Omental fat pad (tissue), 4 donors: ENCODE results near the gene RNF141. TPM values are rescaled to one million over a fixed set of nuclear protein-coding genes. Genes with fewer than 3 reads are reported as not detected.

Source experiments
- ATAC-seq: fragments of 150-250 bp; one replicate; pipeline ENCODE4 v1.9.1; 2016; ENCODE audit warnings: mild to moderate bottlenecking, moderate library complexity; ENCODE audit not compliant: low FRiP score
- DNase-seq: peaks from one replicate; pipeline ENCODE4 v3.0.0-alpha.2; 2019; ENCODE audit warnings: low spot score
- total RNA-seq, 4 donors: library from RNA; depleted of rRNA; stranded (reverse); fragments of >200 nt; gene quantifications; one replicate each; pipeline ENCODE4 v1.1.0, GENCODE V29; 2016
- TF ChIP-seq, protein P1 (sequence below), 3 donors: fragments of 450-650 bp; IDR thresholded peaks; one replicate each; pipeline ENCODE4 v1.5.1; 2016 to 2017; ENCODE audit warnings: antibody characterized with exemption in 3 of 3, mild to moderate bottlenecking in 3 of 3, moderate library complexity in 2 of 3

RNF141 gene
- total RNA-seq, 4 donors from 2014 or later = 20.0 to 35.8 (median 26.5) TPM

DNA sequence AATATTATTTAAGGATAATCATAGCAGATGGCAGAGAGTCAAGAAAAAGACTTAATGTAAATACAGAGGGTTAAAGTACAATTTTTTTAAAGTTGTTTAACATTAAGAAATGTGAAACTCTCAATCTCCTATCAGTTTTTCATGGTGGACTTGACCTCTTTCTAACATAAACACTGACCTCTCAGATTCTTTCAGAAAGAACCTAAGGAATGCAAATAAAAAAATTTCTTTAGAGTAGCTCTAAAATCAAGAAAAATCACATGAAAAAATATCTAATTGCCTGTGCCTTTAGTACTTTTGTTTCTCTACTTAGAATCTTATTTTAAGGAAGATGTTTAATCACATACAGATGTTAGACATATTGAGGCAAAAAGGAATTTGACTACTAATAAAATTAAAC is 12.9 kb downstream of the RNF141 start:
- TF ChIP-seq, protein P1, sequence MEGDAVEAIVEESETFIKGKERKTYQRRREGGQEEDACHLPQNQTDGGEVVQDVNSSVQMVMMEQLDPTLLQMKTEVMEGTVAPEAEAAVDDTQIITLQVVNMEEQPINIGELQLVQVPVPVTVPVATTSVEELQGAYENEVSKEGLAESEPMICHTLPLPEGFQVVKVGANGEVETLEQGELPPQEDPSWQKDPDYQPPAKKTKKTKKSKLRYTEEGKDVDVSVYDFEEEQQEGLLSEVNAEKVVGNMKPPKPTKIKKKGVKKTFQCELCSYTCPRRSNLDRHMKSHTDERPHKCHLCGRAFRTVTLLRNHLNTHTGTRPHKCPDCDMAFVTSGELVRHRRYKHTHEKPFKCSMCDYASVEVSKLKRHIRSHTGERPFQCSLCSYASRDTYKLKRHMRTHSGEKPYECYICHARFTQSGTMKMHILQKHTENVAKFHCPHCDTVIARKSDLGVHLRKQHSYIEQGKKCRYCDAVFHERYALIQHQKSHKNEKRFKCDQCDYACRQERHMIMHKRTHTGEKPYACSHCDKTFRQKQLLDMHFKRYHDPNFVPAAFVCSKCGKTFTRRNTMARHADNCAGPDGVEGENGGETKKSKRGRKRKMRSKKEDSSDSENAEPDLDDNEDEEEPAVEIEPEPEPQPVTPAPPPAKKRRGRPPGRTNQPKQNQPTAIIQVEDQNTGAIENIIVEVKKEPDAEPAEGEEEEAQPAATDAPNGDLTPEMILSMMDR (IDR thresholded peaks at IDR 0.05) = no peak
- no peak for DNase-seq
- no peak for ATAC-seq

DNA sequence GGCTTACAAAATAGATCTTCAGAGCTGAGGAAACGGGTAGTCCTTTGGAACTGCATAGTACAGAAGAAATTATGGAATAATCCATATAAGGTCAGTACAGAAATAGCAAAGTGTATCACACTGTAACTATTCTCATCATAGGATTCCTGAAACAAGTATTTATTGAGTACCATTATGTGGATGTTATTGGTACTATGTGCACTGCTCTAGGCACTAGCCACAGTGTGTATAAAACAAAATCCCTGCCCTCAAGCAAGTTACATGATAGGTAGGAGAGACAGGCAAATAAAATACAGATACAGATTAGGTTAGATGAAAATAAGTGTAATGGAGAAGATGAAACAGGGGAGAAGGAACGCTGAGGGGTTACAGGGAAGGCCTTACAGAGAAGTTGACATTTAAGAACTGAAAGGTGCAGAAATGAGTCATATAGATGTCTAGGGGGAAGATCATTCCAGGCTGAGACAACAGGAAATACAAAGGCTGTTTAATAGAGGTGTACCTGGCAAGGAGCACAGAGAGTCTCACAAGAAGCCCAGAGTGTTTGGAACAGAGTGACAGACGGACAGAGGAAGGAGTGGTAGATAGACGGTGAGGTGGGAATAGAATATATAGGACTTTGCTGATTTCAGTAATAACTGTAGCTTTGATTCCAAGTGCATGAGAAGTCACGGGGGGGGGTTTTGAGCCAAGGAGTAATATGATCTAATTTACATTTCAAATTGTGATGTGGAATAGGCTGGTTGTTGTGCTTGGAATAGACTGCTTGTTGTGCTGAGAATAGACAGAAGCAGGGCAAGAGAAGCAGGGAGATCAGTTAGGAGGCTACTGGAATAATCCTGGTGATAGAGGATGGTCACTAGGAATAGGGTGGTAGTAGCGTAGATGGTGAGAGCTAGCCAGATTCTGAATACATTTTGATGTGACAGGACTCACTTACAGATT is 13.7 kb downstream of the RNF141 start:
- DNase-seq = no peak
- TF ChIP-seq, protein P1 (IDR thresholded peaks at IDR 0.05) = no peak

DNA sequence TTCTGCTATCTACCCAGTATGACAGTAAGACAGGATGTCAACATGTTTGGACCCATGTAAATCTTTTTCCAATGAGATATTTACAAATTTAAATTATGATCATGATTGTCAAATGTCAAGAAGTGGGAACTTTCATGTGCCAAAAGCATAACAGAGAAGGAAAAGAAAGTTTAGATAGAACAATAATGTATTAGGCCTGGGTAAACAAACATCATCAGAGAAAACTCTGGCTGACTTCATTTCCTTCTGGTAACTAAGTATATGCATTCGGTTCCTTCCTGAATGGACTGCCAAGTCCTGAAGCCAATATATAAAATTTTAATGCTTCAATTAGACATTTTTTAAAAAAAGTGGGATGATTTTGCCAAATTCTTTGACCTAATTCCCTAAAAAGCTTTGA is 16.5 kb downstream of the RNF141 start:
- no peak for DNase-seq
- TF ChIP-seq, protein P1 (IDR thresholded peaks at IDR 0.05) = no peak
- ATAC-seq = no peak

More for the DNA sequence above, 13.7 kb downstream of the RNF141 start:
- no peak for ATAC-seq

DNA sequence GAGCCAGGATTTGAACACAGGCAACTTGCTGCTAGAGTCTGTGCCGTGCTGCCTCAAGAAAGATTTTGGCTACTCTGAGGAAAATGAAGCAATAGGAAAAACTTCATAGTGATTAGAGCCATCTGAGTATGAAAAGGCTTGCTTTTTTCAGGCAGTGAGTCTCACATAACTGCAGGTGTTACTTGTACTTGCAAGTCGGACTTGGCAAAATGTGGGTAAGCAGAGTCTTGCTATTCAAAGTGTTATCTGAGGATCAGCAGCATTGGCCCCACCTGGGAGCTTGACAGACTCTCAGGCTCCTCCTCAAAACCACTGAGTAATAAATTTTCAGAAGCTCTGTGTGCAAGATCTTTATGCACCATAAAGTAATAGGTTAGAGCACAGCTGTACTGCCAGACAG is 18.1 kb downstream of the RNF141 start:
- ATAC-seq = no peak
- TF ChIP-seq, protein P1 (IDR thresholded peaks at IDR 0.05) = no peak

DNA sequence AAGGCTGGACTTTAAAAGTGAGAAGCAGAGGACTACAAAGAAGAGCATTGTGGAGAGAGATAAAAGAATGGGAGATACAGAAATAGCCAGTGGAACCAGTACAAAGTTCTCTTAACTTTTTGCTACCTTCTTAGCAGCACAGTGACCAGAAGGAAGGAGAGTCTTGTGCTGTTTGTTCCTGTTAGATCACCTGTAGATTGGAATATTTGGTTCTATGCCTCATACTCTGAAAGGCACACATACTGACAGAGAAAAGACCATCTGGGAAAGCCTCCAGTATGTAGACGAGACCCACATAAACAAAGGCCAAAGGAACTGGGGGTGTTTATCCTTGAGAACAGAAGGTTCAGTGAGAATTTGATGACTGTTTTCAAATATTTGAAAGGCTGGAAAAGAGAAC is 18.7 kb downstream of the RNF141 start:
- TF ChIP-seq, protein P1 (IDR thresholded peaks at IDR 0.05) = no peak
- ATAC-seq = no peak
- no peak for DNase-seq

More for the DNA sequence above, 18.1 kb downstream of the RNF141 start:
- no peak for DNase-seq

DNA sequence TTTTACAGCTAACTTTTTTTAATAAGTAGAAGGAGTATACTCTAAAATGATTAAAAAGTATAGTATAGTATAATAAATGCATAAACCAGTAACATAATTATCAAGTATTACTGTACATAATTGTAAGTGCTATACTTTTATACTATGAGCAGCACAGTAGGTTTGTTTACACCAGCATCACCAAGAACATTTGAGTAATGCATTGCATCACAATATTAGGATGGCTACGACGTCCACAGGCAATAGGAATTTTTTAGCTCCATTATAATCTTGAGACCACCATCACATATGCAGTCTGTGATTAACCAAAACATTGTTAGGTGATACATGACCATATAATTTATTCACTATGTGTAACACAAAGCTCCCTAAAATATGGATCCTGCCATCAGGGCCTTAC is 20.4 kb downstream of the RNF141 start:
- TF ChIP-seq, protein P1 (IDR thresholded peaks at IDR 0.05) = no peak
- ATAC-seq (no peak), DNase-seq (no peak)

DNA sequence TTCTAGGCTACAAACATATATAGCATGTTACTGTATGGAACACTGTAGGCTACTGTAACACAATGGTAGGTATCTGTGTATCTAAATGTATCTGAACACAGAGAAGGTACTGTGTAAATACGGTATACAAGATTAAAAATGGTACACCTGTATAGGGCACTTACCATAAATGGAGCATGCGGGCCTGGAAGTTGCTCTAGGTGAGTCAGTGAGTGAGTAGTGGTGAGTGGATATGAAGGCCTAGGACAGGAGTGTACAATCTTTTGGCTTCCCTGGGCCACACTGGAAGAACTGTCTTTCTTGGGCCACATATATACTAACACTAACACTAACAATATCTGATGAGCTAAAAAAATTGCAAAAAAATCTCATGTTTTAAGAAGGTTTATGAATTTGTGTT is 21.4 kb downstream of the RNF141 start:
- TF ChIP-seq, protein P1 (IDR thresholded peaks at IDR 0.05) = no peak
- ATAC-seq = no peak
- no peak for DNase-seq
